ENCODE measurements around the gene KRT222. TPM values are rescaled to one million over a fixed set of nuclear protein-coding genes. Genes with fewer than 3 reads are reported as not detected.

KRT222 gene
- polyA plus RNA-seq, 1 donor (not counting 4 experiments of a cell fraction or from before 2014, with no cell fraction given): 0.76 TPM

DNA sequence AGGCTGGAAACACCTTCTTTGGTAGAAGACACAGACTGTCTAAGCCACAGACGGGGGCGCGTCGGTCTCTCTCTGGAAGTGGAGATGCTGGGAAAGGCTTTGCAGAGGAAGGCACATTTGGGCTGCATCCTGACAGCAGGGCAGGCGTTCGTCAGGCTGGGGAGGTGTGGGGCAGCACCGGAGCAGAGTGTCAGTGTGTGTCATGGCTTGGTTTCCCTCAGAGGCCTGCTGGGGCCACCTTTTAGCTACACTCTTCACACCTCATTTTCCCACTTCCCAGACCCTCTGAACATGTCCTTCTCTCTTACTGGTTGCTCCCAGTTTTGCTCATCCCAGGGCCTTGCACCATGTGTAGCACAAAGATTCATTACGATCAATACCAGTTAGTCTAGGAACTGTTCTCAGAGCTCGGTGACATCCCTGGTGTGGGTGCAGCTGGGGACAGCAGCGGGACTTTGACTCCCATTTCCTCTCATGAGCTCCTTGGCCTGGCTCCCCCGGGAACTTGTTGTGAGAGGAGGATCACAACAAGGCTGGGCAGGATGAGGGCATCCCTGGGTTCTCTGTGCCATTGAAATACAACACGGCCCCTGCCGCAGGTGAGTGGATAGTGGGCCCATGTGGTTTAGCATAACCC lies 50.4 kb downstream of the KRT222 start:
- FAIRE-seq: no peak

GRCh38 chr17:40613467-40614154 lies 51.4 kb downstream of the KRT222 start:
- FAIRE-seq (no peak), DNase-seq (ENCODE audit: low read depth, low spot score) (no peak)
- dilution Hi-C loops (cut with MboI; ENCODE audit: extremely low pct_ligation_motif_present, low sequenced_read_pairs): no loop called here
- no peak overlapping the region for H3K4me3 ChIP-seq (ENCODE audit: control insufficient read depth in 2 of 3, extremely low read depth in 1 of 3, insufficient read depth in 2 of 3, low read depth in 1 of 3, low read length in 3 of 3)
- H3K9ac ChIP-seq (ENCODE audit: control insufficient read depth, extremely low read depth, insufficient read depth, low read length): no peak overlapping the region
- no peak overlapping the region for H2AFZ ChIP-seq (ENCODE audit: control insufficient read depth, low read length)
- H4K20me1 ChIP-seq (ENCODE audit: control insufficient read depth, extremely low read depth, insufficient read depth, low read length): no peaks in the 10 kb centered on the region
- H3K27ac ChIP-seq (ENCODE audit: control insufficient read depth, insufficient read depth, low read length): no peak overlapping the region
- H3K79me2 ChIP-seq (ENCODE audit: control insufficient read depth, insufficient read depth, low read length): no peaks in the 10 kb centered on the region
- no peak for TF ChIP-seq EZH2 (IDR thresholded peaks at IDR 0.05; ENCODE audit: low read length)
- no peak for TF ChIP-seq CTCF (optimal IDR thresholded peaks at IDR 0.05 in 1 of 3, IDR thresholded peaks at IDR 0.05 in 1 of 3, conservative IDR thresholded peaks at IDR 0.05 in 1 of 3; ENCODE audit: extremely low read depth in 1 of 3, insufficient read depth in 2 of 3, low read length in 3 of 3)
- no peaks in the 10 kb centered on the region for H3K4me1 ChIP-seq (ENCODE audit: control insufficient read depth, extremely low read depth, insufficient read depth, low read length)
- no peak overlapping the region for H3K4me2 ChIP-seq (ENCODE audit: control insufficient read depth, extremely low read depth, insufficient read depth, low read depth, low read length)
- H3K9me3 ChIP-seq (ENCODE audit: control insufficient read depth, low read depth, low read length): no peaks in the 10 kb centered on the region
- no peaks in the 10 kb centered on the region for H3K9me1 ChIP-seq (ENCODE audit: control insufficient read depth, extremely low read depth, insufficient read depth, low read length)
- peaks cover 53% of the 10 kb centered on the region for H3K27me3 ChIP-seq (ENCODE audit: control insufficient read depth, extremely low read depth, insufficient read depth, low read length)
- no peaks in the 10 kb centered on the region for H3K36me3 ChIP-seq (ENCODE audit: control insufficient read depth in 2 of 2, extremely low read depth in 1 of 2, insufficient read depth in 2 of 2, low read length in 2 of 2)

More for the DNA sequence above, 50.4 kb downstream of the KRT222 start:
- no peak overlapping the region for H3K4me3 ChIP-seq (ENCODE audit: control insufficient read depth in 2 of 3, extremely low read depth in 1 of 3, insufficient read depth in 2 of 3, low read depth in 1 of 3, low read length in 3 of 3)
- H3K27ac ChIP-seq (ENCODE audit: control insufficient read depth, insufficient read depth, low read length): no peak overlapping the region
- no peak overlapping the region for H2AFZ ChIP-seq (ENCODE audit: control insufficient read depth, low read length)
- no peak for TF ChIP-seq CTCF (optimal IDR thresholded peaks at IDR 0.05 in 1 of 3, IDR thresholded peaks at IDR 0.05 in 1 of 3, conservative IDR thresholded peaks at IDR 0.05 in 1 of 3; ENCODE audit: extremely low read depth in 1 of 3, insufficient read depth in 2 of 3, low read length in 3 of 3)
- no peak for TF ChIP-seq EZH2 (IDR thresholded peaks at IDR 0.05; ENCODE audit: low read length)
- H3K27me3 ChIP-seq (ENCODE audit: control insufficient read depth, extremely low read depth, insufficient read depth, low read length): peaks cover 63% of the 10 kb centered on the region
- no peak overlapping the region for H3K4me2 ChIP-seq (ENCODE audit: control insufficient read depth, extremely low read depth, insufficient read depth, low read depth, low read length)
- no peaks in the 10 kb centered on the region for H3K79me2 ChIP-seq (ENCODE audit: control insufficient read depth, insufficient read depth, low read length)
- DNase-seq (ENCODE audit: low read depth, low spot score): no peak
- dilution Hi-C loops (cut with MboI; ENCODE audit: extremely low pct_ligation_motif_present, low sequenced_read_pairs): no loop called here
- no peaks in the 10 kb centered on the region for H3K36me3 ChIP-seq (ENCODE audit: control insufficient read depth in 2 of 2, extremely low read depth in 1 of 2, insufficient read depth in 2 of 2, low read length in 2 of 2)
- H3K9me3 ChIP-seq (ENCODE audit: control insufficient read depth, low read depth, low read length): no peaks in the 10 kb centered on the region
- H3K9ac ChIP-seq (ENCODE audit: control insufficient read depth, extremely low read depth, insufficient read depth, low read length): no peak overlapping the region
- H3K4me1 ChIP-seq (ENCODE audit: control insufficient read depth, extremely low read depth, insufficient read depth, low read length): no peaks in the 10 kb centered on the region
- H4K20me1 ChIP-seq (ENCODE audit: control insufficient read depth, extremely low read depth, insufficient read depth, low read length): no peaks in the 10 kb centered on the region
- no peaks in the 10 kb centered on the region for H3K9me1 ChIP-seq (ENCODE audit: control insufficient read depth, extremely low read depth, insufficient read depth, low read length)
